Kidney tubule cell (primary cell): ENCODE data around the gene AMOT.
A peak's percentile ranks its signal among the peaks of the same experiment; 100 is the strongest.
"Not testable (repeated sequence)": the region's sequence is repeated elsewhere in the genome, so short reads cannot be mapped to it uniquely, and the experiment has no call there.

Experiments used
- DNase-seq: peaks from one replicate; pipeline ENCODE4 v3.0.0-alpha.2; 2018; ENCODE audit warnings: low spot score

Gene AMOT

GRCh38 chrX:112840382-112841113, at the start of gene AMOT:
Gene AMOT, minus strand, starts transcription at chrX:112840831. Its CDS starts 17,705 bp downstream, at chrX:112823126.
- peak; percentile 80 for DNase-seq

- no peak for DNase-seq
Measured at GRCh38 chrX:112889400-112889799, 48.8 kb upstream of the AMOT start.

GRCh38 chrX:112888916-112889315, 48.3 kb upstream of the AMOT start:
- DNase-seq = no peak

GRCh38 chrX:112877771-112878173, 37.1 kb upstream of the AMOT start:
- DNase-seq = no peak

GRCh38 chrX:112874614-112875013, 34.0 kb upstream of the AMOT start:
- no peak for DNase-seq

GRCh38 chrX:112874175-112874574, 33.5 kb upstream of the AMOT start:
- no peak for DNase-seq

GRCh38 chrX:112868586-112868985, 28.0 kb upstream of the AMOT start:
- peak; percentile 50 for DNase-seq

- DNase-seq = peak; percentile 27
Measured at GRCh38 chrX:112867570-112867969, 26.9 kb upstream of the AMOT start.

- DNase-seq = no peak
Measured at GRCh38 chrX:112866175-112866574, 25.5 kb upstream of the AMOT start.

- DNase-seq = no peak
Measured at GRCh38 chrX:112865464-112866025, 24.9 kb upstream of the AMOT start.

GRCh38 chrX:112863850-112864249, 23.2 kb upstream of the AMOT start:
- DNase-seq = no peak

- no peak for DNase-seq
Measured at GRCh38 chrX:112857478-112857878, 16.8 kb upstream of the AMOT start.

- not testable (repeated sequence) for DNase-seq
Measured at GRCh38 chrX:112854901-112855300, 14.3 kb upstream of the AMOT start.

- DNase-seq = no peak
Measured at GRCh38 chrX:112852851-112853250, 12.2 kb upstream of the AMOT start.

- DNase-seq = peak; percentile 28
Measured at GRCh38 chrX:112851806-112852205, 11.2 kb upstream of the AMOT start.

- DNase-seq = no peak
Measured at GRCh38 chrX:112851161-112851779, 10.6 kb upstream of the AMOT start.

GRCh38 chrX:112849016-112849415, 8.4 kb upstream of the AMOT start:
- peak; percentile 43 for DNase-seq

- DNase-seq = no peak
Measured at GRCh38 chrX:112846782-112847181, 6.2 kb upstream of the AMOT start.

GRCh38 chrX:112846187-112846586, 5.6 kb upstream of the AMOT start:
- peak; percentile 37 for DNase-seq

- peak; percentile 34 for DNase-seq
Measured at GRCh38 chrX:112844250-112844649, 3.6 kb upstream of the AMOT start.

- DNase-seq = no peak
Measured at GRCh38 chrX:112841820-112842157, 1.2 kb upstream of the AMOT start.

GRCh38 chrX:112841114-112841819, 636 bp upstream of the AMOT start:
- DNase-seq = peak; percentile 85

- no peak for DNase-seq
Measured at GRCh38 chrX:112839856-112840255, 775 bp downstream of the AMOT start.
